HG02840 (cell line): ENCODE measurements around the gene SNED1.
"Not testable (repeated sequence)": the region's sequence is repeated elsewhere in the genome, so short reads cannot be mapped to it uniquely, and the experiment has no call there.

Experiments
- ATAC-seq: cut with Tn5 transposase; IDR thresholded peaks from one replicate; pipeline ENCODE4 v1.9.1; 2021; ENCODE audit warnings: mild to moderate bottlenecking, moderate library complexity, moderate number of reproducible peaks; ENCODE audit not compliant: unreplicated experiment, low FRiP score

The SNED1 gene

GRCh38 chr2:241074901-241075540 lies 76.6 kb downstream of the SNED1 start:
- no peak for ATAC-seq

GRCh38 chr2:241080405-241081189 lies 82.2 kb downstream of the SNED1 start:
- ATAC-seq, result no peak

- no peak for ATAC-seq
These were observed 82.8 kb downstream of the SNED1 start for GRCh38 chr2:241081190-241081642.

GRCh38 chr2:241081643-241082340 lies 83.4 kb downstream of the SNED1 start:
- no peak for ATAC-seq

- no peak for ATAC-seq
These were observed 84.1 kb downstream of the SNED1 start for GRCh38 chr2:241082341-241083090.

GRCh38 chr2:241083091-241083415 lies 84.6 kb downstream of the SNED1 start:
- ATAC-seq, result no peak

- no peak for ATAC-seq
These were observed 86.5 kb downstream of the SNED1 start for GRCh38 chr2:241084856-241085444.

GRCh38 chr2:241087420-241088268 lies 89.2 kb downstream of the SNED1 start:
- ATAC-seq, result no peak

- ATAC-seq, result no peak
These were observed 90.0 kb downstream of the SNED1 start for GRCh38 chr2:241088376-241088775.

GRCh38 chr2:241088791-241089732 lies 90.6 kb downstream of the SNED1 start:
- no peak for ATAC-seq

GRCh38 chr2:241091201-241091600 lies 92.8 kb downstream of the SNED1 start:
- ATAC-seq, result no peak

GRCh38 chr2:241091734-241092445 lies 93.5 kb downstream of the SNED1 start:
- no peak for ATAC-seq

GRCh38 chr2:241092677-241093076 lies 94.3 kb downstream of the SNED1 start:
- no peak for ATAC-seq

- ATAC-seq, result not testable (repeated sequence)
These were observed 94.8 kb downstream of the SNED1 start for GRCh38 chr2:241093133-241093781.

- no peak for ATAC-seq
These were observed 95.8 kb downstream of the SNED1 start for GRCh38 chr2:241094172-241094571.

- ATAC-seq, result no peak
These were observed 96.6 kb downstream of the SNED1 start for GRCh38 chr2:241094924-241095420.
